HEK293 (cell line): ENCODE data around the gene FRS2.

ENCODE experiments used
- CTCF ChIA-PET: fragments of 350-600 bp; formaldehyde crosslinking; extraction: SDS; loops from one replicate; lab custom pipeline; 2021; ENCODE audit warnings: antibody characterized with exemption; lab: Yijun Ruan, JAX
- POLR2A ChIA-PET: fragments of 300-600 bp; formaldehyde crosslinking; extraction: SDS; loops from one replicate; lab custom pipeline; 2020; ENCODE audit warnings: antibody characterized with exemption, inconsistent platforms; lab: Yijun Ruan, JAX
- H3K27ac ChIP-seq: fragments of 200-500 bp; sonication (Bioruptor generic); 2 replicates; pipeline ENCODE4 v1.5.1; 2014; ENCODE audit warnings: low read depth, low read length, control low read depth, inconsistent platforms; ENCODE audit errors: extremely low read depth
- H3K36me3 ChIP-seq, 2 experiments: fragments of 200-500 bp in 1 of 2; sonication (Bioruptor generic) in 1 of 2; 1 replicate in 1 of 2; 2 replicates in 1 of 2; pipeline ENCODE4 v1.5.1; 2014 to 2017; ENCODE audit warnings: inconsistent platforms in 2 of 2, low read length in 2 of 2; ENCODE audit not compliant: control insufficient read depth in 2 of 2, insufficient read depth in 1 of 2
- H3K4me1 ChIP-seq: fragments of 200-500 bp; sonication (Bioruptor generic); 2 replicates; pipeline ENCODE4 v1.5.1; 2014; ENCODE audit warnings: mild to moderate bottlenecking, low read length, inconsistent platforms; ENCODE audit not compliant: control insufficient read depth, insufficient read depth
- H3K4me3 ChIP-seq: 2 replicates; pipeline ENCODE4 v1.5.1; 2011; ENCODE audit warnings: low read depth, mild to moderate bottlenecking, control low read depth, low read length, moderate library complexity
- H3K9me3 ChIP-seq: fragments of 200-500 bp; sonication (Bioruptor generic); 2 replicates; pipeline ENCODE4 v1.5.1; 2014; ENCODE audit warnings: low read depth, low read length, inconsistent platforms; ENCODE audit not compliant: control insufficient read depth, insufficient read depth
- KLF17 ChIP-seq: fragments of 450-650 bp; formaldehyde crosslinking; IDR thresholded peaks from 2 replicates; pipeline ENCODE4 v1.5.1; 2016; ENCODE audit warnings: missing biosample characterization, missing genetic modification characterization
- OSR2 ChIP-seq: fragments of 450-650 bp; formaldehyde crosslinking; IDR thresholded peaks from 2 replicates; pipeline ENCODE4 v1.5.1; 2016; ENCODE audit warnings: missing biosample characterization, missing genetic modification characterization
- PRDM1 ChIP-seq: fragments of 450-650 bp; formaldehyde crosslinking; IDR thresholded peaks from 2 replicates; pipeline ENCODE4; 2016; ENCODE audit warnings: missing biosample characterization, missing genetic modification characterization
- PRDM10 ChIP-seq: fragments of 450-650 bp; formaldehyde crosslinking; IDR thresholded peaks from 2 replicates; pipeline ENCODE4 v1.5.1; 2016; ENCODE audit warnings: missing biosample characterization, missing genetic modification characterization
- REST ChIP-seq: fragments of 450-650 bp; formaldehyde crosslinking; IDR thresholded peaks from 2 replicates; pipeline ENCODE4 v1.5.1; 2016; ENCODE audit warnings: missing biosample characterization, missing genetic modification characterization
- SCRT1 ChIP-seq: fragments of 450-650 bp; formaldehyde crosslinking; IDR thresholded peaks from 2 replicates; pipeline ENCODE4 v1.5.1; 2016; ENCODE audit warnings: missing biosample characterization, missing genetic modification characterization, borderline replicate concordance
- TCF7L2 ChIP-seq: IDR thresholded peaks from 2 replicates; pipeline ENCODE4 v1.6.1; 2011; ENCODE audit warnings: low read depth, mild to moderate bottlenecking, inconsistent platforms, low read length, moderate library complexity, borderline replicate concordance
- ZNF274 ChIP-seq, 2 experiments: fragments of 200-500 bp in 1 of 2; fragments of 450-650 bp in 1 of 2; sonication (Bioruptor generic) in 1 of 2; formaldehyde crosslinking in 1 of 2; IDR thresholded peaks; 2 replicates each; pipeline versions ENCODE4 v1.5.1 to v1.6.1; 2014 to 2016; ENCODE audit warnings: borderline replicate concordance in 1 of 2, inconsistent platforms in 1 of 2, low read length in 1 of 2, missing biosample characterization in 1 of 2, missing genetic modification characterization in 1 of 2
- ZNF341 ChIP-seq: fragments of 450-650 bp; formaldehyde crosslinking; IDR thresholded peaks from 2 replicates; pipeline ENCODE4; 2016; ENCODE audit warnings: low read depth, missing biosample characterization, missing genetic modification characterization
- ZNF350 ChIP-seq: fragments of 450-650 bp; formaldehyde crosslinking; IDR thresholded peaks from 2 replicates; pipeline ENCODE4 v1.5.0; 2017; ENCODE audit warnings: missing biosample characterization, mild to moderate bottlenecking, missing genetic modification characterization
- ZNF404 ChIP-seq: fragments of 450-650 bp; formaldehyde crosslinking; IDR thresholded peaks from 2 replicates; pipeline ENCODE4 v1.5.1; 2017; ENCODE audit warnings: missing biosample characterization, missing genetic modification characterization
- ZNF473 ChIP-seq: fragments of 450-650 bp; formaldehyde crosslinking; IDR thresholded peaks from 2 replicates; pipeline ENCODE4 v1.5.1; 2017; ENCODE audit warnings: missing biosample characterization, missing genetic modification characterization
- ZNF529 ChIP-seq: fragments of 450-650 bp; formaldehyde crosslinking; IDR thresholded peaks from 2 replicates; pipeline ENCODE4 v1.5.1; 2017; ENCODE audit warnings: missing genetic modification characterization, missing biosample characterization; ENCODE audit not compliant: insufficient replicate concordance
- ZNF571 ChIP-seq: fragments of 450-650 bp; formaldehyde crosslinking; IDR thresholded peaks from 2 replicates; pipeline ENCODE4 v1.5.0; 2017; ENCODE audit warnings: missing biosample characterization, missing genetic modification characterization
- ZNF76 ChIP-seq: fragments of 450-650 bp; formaldehyde crosslinking; IDR thresholded peaks from 2 replicates; pipeline ENCODE4; 2016; ENCODE audit warnings: low read depth, missing biosample characterization, missing genetic modification characterization, borderline replicate concordance
- ZNF777 ChIP-seq: fragments of 450-650 bp; formaldehyde crosslinking; IDR thresholded peaks from 2 replicates; pipeline ENCODE4 v1.5.1; 2017; ENCODE audit warnings: missing biosample characterization, missing genetic modification characterization, borderline replicate concordance
- ZSCAN23 ChIP-seq: fragments of 450-650 bp; formaldehyde crosslinking; IDR thresholded peaks from 2 replicates; pipeline ENCODE4 v1.5.1; 2016; ENCODE audit warnings: missing biosample characterization, missing genetic modification characterization

FRS2 gene

GRCh38 chr12:69620921-69621320, 150.7 kb downstream of the FRS2 start:
- POLR2A ChIA-PET, result no interaction called here
- no peaks in the 10 kb centered on the region for H3K4me1 ChIP-seq
- no peak overlapping the region for H3K27ac ChIP-seq
- CTCF ChIA-PET, result interaction anchor here (1.0 kb wide), 1 partner anchor 20 kb away, joined by 3 read pairs; no protein-coding TSS in a partner anchor
- no peak for TF ChIP-seq ZNF473 (tag by site-specific recombination)
- no peaks in the 10 kb centered on the region for H3K36me3 ChIP-seq
- H3K9me3 ChIP-seq, result no peaks in the 10 kb centered on the region
- H3K4me3 ChIP-seq, result no peak overlapping the region

GRCh38 chr12:69621551-69621950, 151.4 kb downstream of the FRS2 start:
- ChIA-PET CTCF (interaction anchor here (0.6 kb wide), 1 partner anchor 12 kb away, joined by 3 read pairs; no protein-coding TSS in a partner anchor), POLR2A (no interaction called here)
- TF ChIP-seq ZNF350 (tag by site-specific recombination) (no peak), PRDM10 (no peak), ZNF777 (tag by site-specific recombination) (no peak), SCRT1 (tag by site-specific recombination) (no peak), ZSCAN23 (tag by site-specific recombination) (no peak), PRDM1 (tag by site-specific recombination) (no peak), ZNF341 (tag by site-specific recombination) (no peak), ZNF76 (tag by site-specific recombination) (no peak), ZNF571 (no peak)
- Histone ChIP-seq H3K27ac (no peak overlapping the region), H3K9me3 (no peaks in the 10 kb centered on the region), H3K36me3 (no peaks in the 10 kb centered on the region), H3K4me3 (no peak overlapping the region), H3K4me1 (no peaks in the 10 kb centered on the region)

GRCh38 chr12:69623970-69624369, 153.8 kb downstream of the FRS2 start:
- TF ChIP-seq OSR2 (tag by site-specific recombination) (no peak), KLF17 (tag by site-specific recombination) (no peak), TCF7L2 (no peak), ZNF274 (IDR thresholded peaks at IDR 0.05; ENCODE audit: low read length) (no peak), ZNF274 (tag by site-specific recombination; IDR thresholded peaks at IDR 0.05; ENCODE audit: borderline replicate concordance) (no peak)
- H3K9me3 ChIP-seq, result no peaks in the 10 kb centered on the region
- no peaks in the 10 kb centered on the region for H3K4me1 ChIP-seq
- ChIA-PET CTCF (interaction anchor here (1.9 kb wide), 1 partner anchor 16 kb away, joined by 11 read pairs; no protein-coding TSS in a partner anchor), POLR2A (no interaction called here)
- no peaks in the 10 kb centered on the region for H3K36me3 ChIP-seq
- H3K4me3 ChIP-seq, result no peak overlapping the region
- no peak overlapping the region for H3K27ac ChIP-seq

- Histone ChIP-seq H3K4me1 (no peaks in the 10 kb centered on the region), H3K4me3 (no peak overlapping the region), H3K9me3 (no peaks in the 10 kb centered on the region), H3K27ac (no peak overlapping the region), H3K36me3 (no peaks in the 10 kb centered on the region)
- ChIA-PET CTCF (interaction anchor here (0.6 to 4.1 kb wide), 3 partner anchors 12 to 343 kb away, joined by 3 to 33 read pairs (median 3); no protein-coding TSS in a partner anchor), POLR2A (no interaction called here)
- TF ChIP-seq REST (tag by site-specific recombination), result no peak
- TF ChIP-seq ZNF404 (tag by site-specific recombination), result no peak
- TF ChIP-seq ZNF529 (tag by site-specific recombination), result no peak
These were observed 157.3 kb downstream of the FRS2 start for GRCh38 chr12:69627501-69627900.
